Measurements from ENCODE around the gene KLK6. TPM values are rescaled to one million over a fixed set of nuclear protein-coding genes. Genes with fewer than 3 reads are reported as not detected.

KLK6 gene
- total RNA-seq, 4 donors from 2014 or later = not detected

- TF ChIP-seq CTCF (IDR thresholded peaks at IDR 0.05) = no peak
- Histone ChIP-seq H3K9me3 (no peaks in the 10 kb centered on the region), H3K27me3 (peaks cover 10% of the 10 kb centered on the region), H3K4me3 (replicated peaks in 1 of 3) (no peak within 1 kb of the TSS), H3K4me1 (no peaks in the 10 kb centered on the region), H3K27ac (no peak within 1 kb of the TSS), H3K36me3 (no peaks in the 10 kb centered on the region)
- WGBS, 2 donors = 20 to 33% methylated on average over 4 to 7 of the region's 7 CpGs
- intact Hi-C loops (cut with DNase I) = no loop called here
- DNase-seq = no peak
Measured at GRCh38 chr19:51001515-51001914, 32.1 kb upstream of the KLK6 start, which contains the start of gene KLK8. Gene KLK8, minus strand, starts transcription at chr19:51001604. Its CDS starts 437 bp downstream, at chr19:51001167.

GRCh38 chr19:51000981-51001380, 31.6 kb upstream of the KLK6 start:
- Histone ChIP-seq H3K9me3 (no peaks in the 10 kb centered on the region), H3K4me3 (replicated peaks in 1 of 3) (no peak overlapping the region), H3K4me1 (no peaks in the 10 kb centered on the region), H3K36me3 (no peaks in the 10 kb centered on the region), H3K27me3 (peaks cover 10% of the 10 kb centered on the region), H3K27ac (no peak overlapping the region)
- 29 to 42% methylated on average over 9 to 16 of the region's 16 CpGs for WGBS, 2 donors
- DNase-seq = no peak
- TF ChIP-seq POLR2A (IDR thresholded peaks at IDR 0.05) = no peak
- TF ChIP-seq CTCF (IDR thresholded peaks at IDR 0.05) = no peak
- intact Hi-C loops (cut with DNase I) = no loop called here

GRCh38 chr19:51000426-51000825, 31.0 kb upstream of the KLK6 start:
- no peaks in the 10 kb centered on the region for H3K36me3 ChIP-seq
- H3K27me3 ChIP-seq = peaks cover 10% of the 10 kb centered on the region
- intact Hi-C loops (cut with DNase I) = no loop called here
- no peaks in the 10 kb centered on the region for H3K4me1 ChIP-seq
- no peak overlapping the region for H3K4me3 ChIP-seq (replicated peaks in 1 of 3)
- no peaks in the 10 kb centered on the region for H3K9me3 ChIP-seq
- no peak for DNase-seq
- 95 to 96% methylated on average over 9 of the region's 10 CpGs for WGBS, 2 donors
- no peak for TF ChIP-seq POLR2A (IDR thresholded peaks at IDR 0.05)
- TF ChIP-seq CTCF (IDR thresholded peaks at IDR 0.05) = no peak
- H3K27ac ChIP-seq = no peak overlapping the region

GRCh38 chr19:50998686-50999085, 29.3 kb upstream of the KLK6 start:
- no peak overlapping the region for H3K27ac ChIP-seq
- no peak overlapping the region for H3K4me3 ChIP-seq (replicated peaks in 1 of 3)
- no peaks in the 10 kb centered on the region for H3K4me1 ChIP-seq
- no peaks in the 10 kb centered on the region for H3K36me3 ChIP-seq
- 58 to 67% methylated on average over 4 of the region's 4 CpGs for WGBS, 2 donors
- TF ChIP-seq POLR2A (IDR thresholded peaks at IDR 0.05) (no peak), CTCF (IDR thresholded peaks at IDR 0.05) (no peak)
- intact Hi-C loops (cut with DNase I) = no loop called here
- no peaks in the 10 kb centered on the region for H3K9me3 ChIP-seq
- no peak for DNase-seq
- peaks cover 10% of the 10 kb centered on the region for H3K27me3 ChIP-seq

- H3K4me1 ChIP-seq = no peaks in the 10 kb centered on the region
- WGBS, 2 donors = 71 to 77% methylated on average over 5 of the region's 5 CpGs
- H3K27ac ChIP-seq = no peak overlapping the region
- no peak overlapping the region for H3K4me3 ChIP-seq (replicated peaks in 1 of 3)
- TF ChIP-seq POLR2A (IDR thresholded peaks at IDR 0.05) = no peak
- no peak for TF ChIP-seq CTCF (IDR thresholded peaks at IDR 0.05)
- intact Hi-C loops (cut with DNase I) = no loop called here
- H3K27me3 ChIP-seq = peaks cover 10% of the 10 kb centered on the region
- DNase-seq = no peak
- H3K36me3 ChIP-seq = no peaks in the 10 kb centered on the region
- no peaks in the 10 kb centered on the region for H3K9me3 ChIP-seq
Measured at GRCh38 chr19:50998061-50998460, 28.7 kb upstream of the KLK6 start.

Data from thyroid gland (tissue), 4 donors.